SK-N-SH treated with all-trans-retinoic acid at 6 μM for 48 hours (cell line): ENCODE data around the gene MTPN.

Experiments
- ARNTL ChIP-seq: fragments of 450-650 bp; formaldehyde crosslinking; IDR thresholded peaks from 2 replicates; pipeline ENCODE4 v1.5.0; 2020; ENCODE audit warnings: low read depth, mild to moderate bottlenecking, moderate library complexity, borderline replicate concordance
- BACH2 ChIP-seq: fragments of 250-450 bp; sonication (Bioruptor Pico); IDR thresholded peaks from 2 replicates; pipeline ENCODE4 v1.9.0; 2021; ENCODE audit warnings: mild to moderate bottlenecking, borderline replicate concordance
- CSDC2 ChIP-seq: fragments of 250-450 bp; sonication (Bioruptor Pico); IDR thresholded peaks from 2 replicates; pipeline ENCODE4 v1.5.0; 2020; ENCODE audit warnings: mild to moderate bottlenecking, moderate library complexity
- ESRRG ChIP-seq: fragments of 250-450 bp; sonication (Bioruptor Pico); IDR thresholded peaks from 2 replicates; pipeline ENCODE4 v1.6.1; 2021; ENCODE audit warnings: mild to moderate bottlenecking
- GLIS3 ChIP-seq: fragments of 250-450 bp; sonication (Bioruptor Pico); IDR thresholded peaks from 2 replicates; pipeline ENCODE4 v1.5.0; 2020; ENCODE audit warnings: mild to moderate bottlenecking, moderate library complexity
- OSR1 ChIP-seq: fragments of 250-450 bp; sonication (Bioruptor Pico); IDR thresholded peaks from 2 replicates; pipeline ENCODE4 v1.8.0; 2022; ENCODE audit warnings: moderate library complexity, mild to moderate bottlenecking, inconsistent platforms
- PATZ1 ChIP-seq: fragments of 250-450 bp; sonication (Bioruptor Pico); IDR thresholded peaks from 2 replicates; pipeline ENCODE4 v1.8.0; 2020; ENCODE audit warnings: mild to moderate bottlenecking, moderate library complexity, borderline replicate concordance
- RARB ChIP-seq: fragments of 250-450 bp; sonication (Bioruptor Pico); IDR thresholded peaks from 2 replicates; pipeline ENCODE4 v1.8.0; 2021; ENCODE audit warnings: mild to moderate bottlenecking, moderate library complexity
- SNAI2 ChIP-seq: fragments of 250-450 bp; sonication (Bioruptor Pico); IDR thresholded peaks from 2 replicates; pipeline ENCODE4 v1.5.0; 2020; ENCODE audit warnings: mild to moderate bottlenecking, moderate library complexity
- TOX ChIP-seq: fragments of 250-450 bp; sonication (Bioruptor Pico); IDR thresholded peaks from 2 replicates; pipeline ENCODE4 v1.8.0; 2021; ENCODE audit warnings: mild to moderate bottlenecking, moderate library complexity, borderline replicate concordance
- TSHZ2 ChIP-seq: fragments of 250-450 bp; sonication (Bioruptor Pico); IDR thresholded peaks from 2 replicates; pipeline ENCODE4 v1.5.0; 2020; ENCODE audit warnings: mild to moderate bottlenecking, moderate library complexity
- ZFP3 ChIP-seq: fragments of 250-450 bp; sonication (Bioruptor Pico); IDR thresholded peaks from 2 replicates; pipeline ENCODE4 v1.5.0; 2020; ENCODE audit warnings: mild to moderate bottlenecking, moderate library complexity
- ZNF565 ChIP-seq: fragments of 450-650 bp; formaldehyde crosslinking; conservative IDR thresholded peaks from 2 replicates; pipeline ENCODE4 v1.5.0; 2020; ENCODE audit warnings: low read depth, mild to moderate bottlenecking, moderate library complexity

GRCh38 chr7:136006208-136006607 is 29.0 kb upstream of the MTPN start:
- TF ChIP-seq ZFP3 (CRISPR knock-in tag) (no peak), SNAI2 (CRISPR knock-in tag) (no peak), PATZ1 (CRISPR knock-in tag) (no peak), RARB (no peak), ESRRG (CRISPR knock-in tag) (no peak), CSDC2 (CRISPR knock-in tag) (no peak), TOX (CRISPR knock-in tag) (no peak), GLIS3 (CRISPR knock-in tag) (no peak), BACH2 (CRISPR knock-in tag) (no peak), ARNTL (CRISPR knock-in tag) (no peak), OSR1 (CRISPR knock-in tag) (no peak), TSHZ2 (CRISPR knock-in tag) (no peak), ZNF565 (CRISPR knock-in tag) (no peak)
